Measurements from ENCODE around the gene SCN1A. TPM values are rescaled to one million over a fixed set of nuclear protein-coding genes. Genes with fewer than 3 reads are reported as not detected.

SCN1A gene
- total RNA-seq, 1 experiment from 2014 or later = not detected

- TF ChIP-seq POLR2AphosphoS5 (IDR thresholded peaks at IDR 0.05; ENCODE audit: low read depth, low read length) (no peak), REST (IDR thresholded peaks at IDR 0.05; ENCODE audit: insufficient read depth in 1 of 2, low read depth in 2 of 2, low read length in 1 of 2) (no peak), SIN3A (IDR thresholded peaks at IDR 0.05; ENCODE audit: borderline replicate concordance, insufficient read depth, low read depth, low read length) (no peak), CTCF (IDR thresholded peaks at IDR 0.05) (no peak), TCF7L2 (IDR thresholded peaks at IDR 0.05; ENCODE audit: low read depth, low read length) (no peak)
- POLR2A ChIA-PET = no interaction called here
- no peaks in the 10 kb centered on the region for H3K4me1 ChIP-seq (ENCODE audit: control insufficient read depth, insufficient read depth, low read length)
- ATAC-seq (no peak), DNase-seq (ENCODE audit: low read depth, low spot score) (no peak)
- in situ Hi-C loops (cut with HindIII; ENCODE audit: low pct_unique_long_range_greater_than_20kb, low sequenced_read_pairs) = no loop called here
- H3K27ac ChIP-seq (ENCODE audit: low read length) = no peak overlapping the region
- no peaks in the 10 kb centered on the region for H3K9me3 ChIP-seq (ENCODE audit: control insufficient read depth, insufficient read depth, low read depth, low read length)
- CTCF ChIA-PET = no interaction called here
- H3K4me3 ChIP-seq (ENCODE audit: low read depth in 2 of 2, low read length in 2 of 2) = no peak overlapping the region
- no peaks in the 10 kb centered on the region for H3K27me3 ChIP-seq (ENCODE audit: control insufficient read depth, insufficient read depth, low read length)
- H3K36me3 ChIP-seq (ENCODE audit: control insufficient read depth, insufficient read depth, low read length) = no peaks in the 10 kb centered on the region
- intact Hi-C loops (cut with micrococcal nuclease; ENCODE audit: unreplicated experiment) = no loop called here
- BruUV-seq (replicated peaks) = no TSS peak
Observed at GRCh38 chr2:166158546-166158945, 30.7 kb upstream of the SCN1A start.

DNA sequence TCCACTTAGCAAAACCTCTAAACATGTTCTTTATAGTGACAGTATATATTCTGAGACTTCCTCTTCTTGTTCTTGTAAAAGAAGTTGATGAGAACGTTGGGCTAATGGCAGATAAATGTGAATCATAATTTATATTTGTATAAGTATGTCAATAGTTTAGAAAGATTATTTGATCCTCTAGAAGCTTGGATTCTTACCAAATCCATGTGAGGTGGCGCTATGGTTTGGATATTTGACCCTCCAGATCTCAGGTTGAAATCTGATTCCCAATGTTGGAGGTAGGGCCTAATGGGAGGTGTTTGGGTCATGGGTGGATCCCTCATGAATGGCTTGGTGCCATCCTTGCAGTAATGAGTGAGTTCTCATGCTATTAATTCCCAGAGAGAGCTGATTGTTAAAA, 29.8 kb upstream of the SCN1A start:
- ChIA-PET CTCF (interaction anchor here (0.6 kb wide), 1 partner anchor 101 kb away, joined by 3 read pairs; no protein-coding TSS in a partner anchor), POLR2A (no interaction called here)
- intact Hi-C loops (cut with micrococcal nuclease; ENCODE audit: unreplicated experiment) = no loop called here
- H3K27me3 ChIP-seq (ENCODE audit: control insufficient read depth, insufficient read depth, low read length) = no peaks in the 10 kb centered on the region
- no peak for TF ChIP-seq SIN3A (IDR thresholded peaks at IDR 0.05; ENCODE audit: borderline replicate concordance, insufficient read depth, low read depth, low read length)
- TF ChIP-seq CTCF (IDR thresholded peaks at IDR 0.05) = no peak
- TF ChIP-seq POLR2AphosphoS5 (IDR thresholded peaks at IDR 0.05; ENCODE audit: low read depth, low read length) = no peak
- no peak for TF ChIP-seq REST (IDR thresholded peaks at IDR 0.05; ENCODE audit: insufficient read depth in 1 of 2, low read depth in 2 of 2, low read length in 1 of 2)
- no peak for TF ChIP-seq TCF7L2 (IDR thresholded peaks at IDR 0.05; ENCODE audit: low read depth, low read length)
- in situ Hi-C loops (cut with HindIII; ENCODE audit: low pct_unique_long_range_greater_than_20kb, low sequenced_read_pairs) = no loop called here
- DNase-seq (ENCODE audit: low read depth, low spot score) (no peak), ATAC-seq (no peak)
- no peaks in the 10 kb centered on the region for H3K9me3 ChIP-seq (ENCODE audit: control insufficient read depth, insufficient read depth, low read depth, low read length)
- no TSS peak for BruUV-seq (replicated peaks)
- H3K4me3 ChIP-seq (ENCODE audit: low read depth in 2 of 2, low read length in 2 of 2) = no peak overlapping the region
- H3K4me1 ChIP-seq (ENCODE audit: control insufficient read depth, insufficient read depth, low read length) = no peaks in the 10 kb centered on the region
- H3K36me3 ChIP-seq (ENCODE audit: control insufficient read depth, insufficient read depth, low read length) = no peaks in the 10 kb centered on the region
- H3K27ac ChIP-seq (ENCODE audit: low read length) = no peak overlapping the region
